IMR-90 (cell line): ENCODE measurements around the gene CHRNA7. TPM values are rescaled to one million over a fixed set of nuclear protein-coding genes. Genes with fewer than 3 reads are reported as not detected.

Experiments used
- ATAC-seq: fragments of 200-7000 bp; cut with Tn5 transposase; 2 replicates; pipeline ENCODE4 v1.9.1; 2020; ENCODE audit warnings: low read depth, mild to moderate bottlenecking, moderate library complexity
- BruUV-seq: library from RNA; stranded (reverse); fragments of 400-500 nt; replicated peaks from 2 replicates; lab custom pipeline; 2021; lab: Mats Ljungman, UMichigan
- CTCF ChIA-PET: fragments of 300-600 bp; formaldehyde crosslinking; extraction: SDS; loops from one replicate; lab custom pipeline; 2021; ENCODE audit warnings: antibody characterized with exemption; lab: Yijun Ruan, JAX
- POLR2A ChIA-PET: fragments of 300-600 bp; sonication (Branson Sonifier 250); formaldehyde crosslinking; loops from one replicate; lab custom pipeline; 2022; ENCODE audit warnings: antibody characterized with exemption; ENCODE audit not compliant: unreplicated experiment; lab: Charles Lee
- DNase-seq: peaks from one replicate; pipeline ENCODE4 v3.0.0; 2013
- H2AFZ ChIP-seq: replicated peaks from 2 replicates; pipeline ENCODE3; 2013; ENCODE audit warnings: low read length, mild to moderate bottlenecking; ENCODE audit not compliant: poor library complexity
- H2AK5ac ChIP-seq: 2 replicates; pipeline ENCODE4 v1.6.1; 2013; ENCODE audit warnings: low read depth, low read length, inconsistent platforms
- H2AK9ac ChIP-seq: replicated peaks from 2 replicates; pipeline ENCODE3; 2013; ENCODE audit warnings: mild to moderate bottlenecking, low read depth, low read length, moderate library complexity; ENCODE audit not compliant: poor library complexity
- H2BK120ac ChIP-seq: 2 replicates; pipeline ENCODE4 v1.6.1; 2013; ENCODE audit warnings: low read depth, low read length, inconsistent platforms
- H2BK15ac ChIP-seq: 3 replicates; pipeline ENCODE4 v1.6.1; 2013; ENCODE audit warnings: low read depth, low read length, inconsistent platforms
- H2BK20ac ChIP-seq: 2 replicates; pipeline ENCODE4 v1.6.1; 2013; ENCODE audit warnings: low read depth, mild to moderate bottlenecking, inconsistent platforms, low read length, moderate library complexity
- H2BK5ac ChIP-seq: 2 replicates; pipeline ENCODE4 v1.6.1; 2013; ENCODE audit warnings: mild to moderate bottlenecking, low read depth, low read length, inconsistent platforms; ENCODE audit not compliant: poor library complexity, severe bottlenecking
- H3K14ac ChIP-seq: replicated peaks from 2 replicates; pipeline ENCODE4 v1.6.1; 2013; ENCODE audit warnings: low read depth, low read length, inconsistent platforms
- H3K18ac ChIP-seq: 2 replicates; pipeline ENCODE4 v1.6.1; 2013; ENCODE audit warnings: low read depth, low read length, control low read depth
- H3K23ac ChIP-seq: 2 replicates; pipeline ENCODE4 v1.6.1; 2013; ENCODE audit warnings: low read depth, low read length, inconsistent platforms
- H3K27ac ChIP-seq: 2 replicates; pipeline ENCODE4 v1.5.1; 2013; ENCODE audit warnings: mild to moderate bottlenecking, control low read depth, low read length; ENCODE audit not compliant: insufficient read depth
- H3K27me3 ChIP-seq: 2 replicates; pipeline ENCODE4 v1.6.1; 2013; ENCODE audit warnings: low read length; ENCODE audit not compliant: control insufficient read depth, insufficient read depth
- H3K36me3 ChIP-seq: 2 replicates; pipeline ENCODE4 v1.6.1; 2013; ENCODE audit warnings: low read length, mixed read lengths; ENCODE audit not compliant: control insufficient read depth, insufficient read depth
- H3K4ac ChIP-seq: 2 replicates; pipeline ENCODE4 v1.6.1; 2013; ENCODE audit warnings: low read depth, low read length, inconsistent platforms
- H3K4me1 ChIP-seq: 2 replicates; pipeline ENCODE4 v1.6.1; 2013; ENCODE audit warnings: low read length, mixed read lengths; ENCODE audit not compliant: control insufficient read depth, insufficient read depth
- H3K4me2 ChIP-seq: 2 replicates; pipeline ENCODE4 v1.6.1; 2013; ENCODE audit warnings: low read depth, mild to moderate bottlenecking, control low read depth, low read length, moderate library complexity
- H3K4me3 ChIP-seq: 2 replicates; pipeline ENCODE4 v1.5.1; 2013; ENCODE audit warnings: low read depth, mild to moderate bottlenecking, control low read depth, low read length, moderate library complexity; ENCODE audit not compliant: insufficient read depth
- H3K56ac ChIP-seq: 2 replicates; pipeline ENCODE4 v1.6.1; 2013; ENCODE audit warnings: low read length, inconsistent platforms; ENCODE audit not compliant: insufficient read depth; ENCODE audit errors: extremely low read depth
- H3K79me1 ChIP-seq, 2 experiments: 2 replicates each; pipeline ENCODE4 v1.6.1; 2013; ENCODE audit warnings: low read length in 2 of 2, inconsistent platforms in 1 of 2, low read depth in 1 of 2
- H3K9ac ChIP-seq: 2 replicates; pipeline ENCODE4 v1.6.1; 2013; ENCODE audit warnings: low read depth, low read length, control low read depth
- H3K9me1 ChIP-seq: 2 replicates; pipeline ENCODE4 v1.6.1; 2013; ENCODE audit warnings: low read length, inconsistent platforms; ENCODE audit not compliant: insufficient read depth
- H3K9me3 ChIP-seq: 2 replicates; pipeline ENCODE4 v1.6.1; 2013; ENCODE audit warnings: low read length; ENCODE audit not compliant: control insufficient read depth, insufficient read depth
- H4K20me1 ChIP-seq: 2 replicates; pipeline ENCODE4 v1.6.1; 2013; ENCODE audit warnings: low read length, inconsistent platforms; ENCODE audit not compliant: insufficient read depth
- H4K5ac ChIP-seq: 2 replicates; pipeline ENCODE4 v1.6.1; 2013; ENCODE audit warnings: mild to moderate bottlenecking, low read depth, low read length, control low read depth
- H4K8ac ChIP-seq, 2 experiments: 2 replicates each; pipeline ENCODE4 v1.6.1; 2013; ENCODE audit warnings: low read depth in 2 of 2, low read length in 2 of 2, control low read depth in 1 of 2, inconsistent platforms in 1 of 2
- H4K91ac ChIP-seq: 2 replicates; pipeline ENCODE4 v1.6.1; 2013; ENCODE audit warnings: low read depth, low read length, inconsistent platforms; ENCODE audit not compliant: insufficient read depth
- BHLHE40 ChIP-seq: fragments of 150-350 bp; IDR thresholded peaks from 2 replicates; pipeline ENCODE4 v1.6.1; 2016; ENCODE audit warnings: mild to moderate bottlenecking, low read depth, low read length
- CEBPB ChIP-seq: IDR thresholded peaks from 2 replicates; pipeline ENCODE4 v1.6.1; 2012; ENCODE audit warnings: low read depth, low read length, improper control_type of control experiment
- CHD1 ChIP-seq: IDR thresholded peaks from 2 replicates; pipeline ENCODE4 v1.6.1; 2012; ENCODE audit warnings: low read depth, low read length, improper control_type of control experiment
- CTCF ChIP-seq: conservative IDR thresholded peaks from 2 replicates; pipeline ENCODE4 v1.5.1; 2012; ENCODE audit warnings: mild to moderate bottlenecking, low read depth, low read length, improper control_type of control experiment
- FOS ChIP-seq: fragments of 150-350 bp; IDR thresholded peaks from 2 replicates; pipeline ENCODE4 v1.6.1; 2016; ENCODE audit warnings: low read depth, low read length
- MAFK ChIP-seq: IDR thresholded peaks from 2 replicates; pipeline ENCODE4 v1.6.1; 2012; ENCODE audit warnings: low read depth, low read length, improper control_type of control experiment
- MAZ ChIP-seq: IDR thresholded peaks from 2 replicates; pipeline ENCODE4 v1.6.1; 2012; ENCODE audit warnings: low read depth, mild to moderate bottlenecking, low read length, improper control_type of control experiment, moderate library complexity, borderline replicate concordance
- MXI1 ChIP-seq: IDR thresholded peaks from 2 replicates; pipeline ENCODE4 v1.6.1; 2012; ENCODE audit warnings: low read depth, mild to moderate bottlenecking, low read length, moderate library complexity, borderline replicate concordance
- NFE2L2 ChIP-seq: fragments of 150-350 bp; IDR thresholded peaks from 2 replicates; pipeline ENCODE4 v1.6.1; 2016; ENCODE audit warnings: low read depth, mild to moderate bottlenecking, low read length
- RAD21 ChIP-seq: IDR thresholded peaks from 2 replicates; pipeline ENCODE4 v1.6.1; 2012; ENCODE audit warnings: low read length, improper control_type of control experiment
- RCOR1 ChIP-seq: IDR thresholded peaks from 2 replicates; pipeline ENCODE4 v1.6.1; 2012; ENCODE audit warnings: mild to moderate bottlenecking, low read length, improper control_type of control experiment; ENCODE audit not compliant: insufficient replicate concordance
- SMC3 ChIP-seq: fragments of 150-350 bp; IDR thresholded peaks from 2 replicates; pipeline ENCODE4 v1.6.1; 2016; ENCODE audit warnings: low read depth, mild to moderate bottlenecking, antibody characterized with exemption, low read length, moderate library complexity
- WGBS, 2 experiments: methylation state at CpG; one replicate each; pipeline versions ENCODE4 v1.1.5 to v1.1.7; 2013; ENCODE audit warnings: missing lambda C conversion rate in 2 of 2; ENCODE audit not compliant: insufficient read length in 1 of 2; ENCODE audit errors: extremely low coverage in 2 of 2; 5-methylcytosine and 5-hydroxymethylcytosine counted together
- dilution Hi-C: fragments of 300-500 bp; cut with HindIII; formaldehyde crosslinking; loops from one replicate; pipeline ENCODE4 v1.14.3; 2018; ENCODE audit warnings: low sequenced_read_pairs; ENCODE audit not compliant: unreplicated experiment
- in situ Hi-C: fragments of 300-500 bp; cut with MboI; formaldehyde crosslinking; loops from 3 replicates; pipeline ENCODE4 v1.14.3; 2019; ENCODE audit warnings: low sequenced_read_pairs, inconsistent platforms, mixed read lengths
- intact Hi-C: fragments of 100-400 bp; cut with micrococcal nuclease; formaldehyde crosslinking; loops from 2 replicates; pipeline ENCODE4 v1.10.0; 2022
- polyA plus RNA-seq, 3 experiments: library from polyadenylated mRNA; depleted of rRNA; stranded (reverse); fragments of >200 nt; gene quantifications; 2 replicates each; pipeline ENCODE4 v1.2.3, GENCODE V29; 2012; ENCODE audit warnings: low replicate concordance in 1 of 3
- total RNA-seq: library from RNA; depleted of rRNA; stranded (reverse); fragments of >200 nt; gene quantifications from 2 replicates; pipeline ENCODE4 v1.2.3, GENCODE V29; 2012

CHRNA7 gene
- total and polyA plus RNA-seq, 2 of the 4 experiments (the other 2 are of a cell fraction), result 0.10 TPM; not detected in 1

GRCh38 chr15:32060706-32061105, 30.4 kb downstream of the CHRNA7 start:
- Histone ChIP-seq H2AFZ (no peak overlapping the region), H3K56ac (no peak overlapping the region), H3K4me1 (no peaks in the 10 kb centered on the region), H2BK15ac (no peak overlapping the region), H3K36me3 (no peaks in the 10 kb centered on the region), H2AK9ac (no peak overlapping the region), H2BK5ac (no peak overlapping the region), H4K8ac (no peak overlapping the region), H3K27me3 (no peaks in the 10 kb centered on the region), H4K5ac (no peak overlapping the region), H3K9me1 (no peaks in the 10 kb centered on the region), H3K9me3 (peaks cover 2% of the 10 kb centered on the region; the same call in 1 of the 2 replicates), H2BK120ac (no peak overlapping the region), H3K18ac (no peak overlapping the region), H3K4me3 (no peak overlapping the region), H2AK5ac (no peak overlapping the region), H3K79me1 (no peaks in the 10 kb centered on the region), H4K20me1 (no peaks in the 10 kb centered on the region), H3K27ac (no peak overlapping the region), H3K4me2 (no peak overlapping the region), H2BK20ac (no peak overlapping the region), H4K91ac (no peak overlapping the region), H3K14ac (no peak overlapping the region), H3K23ac (no peak overlapping the region), H3K9ac (no peak overlapping the region), H3K4ac (no peak overlapping the region)
- DNase-seq (no peak), ATAC-seq (no peak)
- BruUV-seq, result no TSS peak
- WGBS, 2 experiments, result 91% methylated on average over 5 of the region's 7 CpGs; no CpG with 5 or more reads in 1 of the 2 experiments
- in situ Hi-C loops, result no loop called here
- CTCF ChIA-PET, result no interaction called here
- POLR2A ChIA-PET, result no interaction called here
- dilution Hi-C loops, result no loop called here
- TF ChIP-seq MAFK, result no peak
- TF ChIP-seq BHLHE40, result no peak
- no peak for TF ChIP-seq SMC3
- TF ChIP-seq FOS, result no peak
- TF ChIP-seq CHD1, result no peak
- TF ChIP-seq MAZ, result no peak
- no peak for TF ChIP-seq CEBPB
- no peak for TF ChIP-seq RAD21
- TF ChIP-seq RCOR1, result no peak
- TF ChIP-seq MXI1, result no peak
- no peak for TF ChIP-seq CTCF
- TF ChIP-seq NFE2L2, result no peak
- intact Hi-C loops, result no loop called here
